Smooth muscle cell of the brain vasculature (primary cell): ENCODE results near the gene ROPN1B.
"Not testable (repeated sequence)": the region's sequence is repeated elsewhere in the genome, so short reads cannot be mapped to it uniquely, and the experiment has no call there.

Experiments used
- DNase-seq: peaks from one replicate; pipeline ENCODE4 v3.0.0-alpha.2; 2012; ENCODE audit warnings: low read depth, low spot score

The ROPN1B gene

GRCh38 chr3:125968701-125969592 lies at the start of gene ROPN1B:
Gene ROPN1B, plus strand, starts transcription at chr3:125969178. Its CDS starts 2,877 bp downstream, at chr3:125972055.
- not testable (repeated sequence) for DNase-seq

- not testable (repeated sequence) for DNase-seq
These were observed 48.8 kb upstream of the ROPN1B start for GRCh38 chr3:125920191-125920590.

- DNase-seq, result not testable (repeated sequence)
These were observed 48.2 kb upstream of the ROPN1B start for GRCh38 chr3:125920751-125921279.

- DNase-seq, result not testable (repeated sequence)
These were observed 47.3 kb upstream of the ROPN1B start for GRCh38 chr3:125921712-125922111.

- not testable (repeated sequence) for DNase-seq
These were observed 45.5 kb upstream of the ROPN1B start for GRCh38 chr3:125923324-125924115.

- not testable (repeated sequence) for DNase-seq
These were observed 44.7 kb upstream of the ROPN1B start for GRCh38 chr3:125924276-125924675.

GRCh38 chr3:125925727-125926126 lies 43.3 kb upstream of the ROPN1B start:
- DNase-seq, result not testable (repeated sequence)

GRCh38 chr3:125928771-125929545 lies 40.0 kb upstream of the ROPN1B start:
- not testable (repeated sequence) for DNase-seq

- DNase-seq, result not testable (repeated sequence)
These were observed 39.2 kb upstream of the ROPN1B start for GRCh38 chr3:125929765-125930164.

- DNase-seq, result not testable (repeated sequence)
These were observed 37.6 kb upstream of the ROPN1B start for GRCh38 chr3:125931355-125931880.

- not testable (repeated sequence) for DNase-seq
These were observed 35.4 kb upstream of the ROPN1B start for GRCh38 chr3:125933397-125934173.

GRCh38 chr3:125935252-125935874 lies 33.6 kb upstream of the ROPN1B start:
- DNase-seq, result not testable (repeated sequence)

GRCh38 chr3:125936210-125936815 lies 32.7 kb upstream of the ROPN1B start:
- DNase-seq, result not testable (repeated sequence)

GRCh38 chr3:125936891-125937290 lies 32.1 kb upstream of the ROPN1B start:
- DNase-seq, result not testable (repeated sequence)

- DNase-seq, result not testable (repeated sequence)
These were observed 21.2 kb upstream of the ROPN1B start for GRCh38 chr3:125947806-125948205.

- not testable (repeated sequence) for DNase-seq
These were observed 20.1 kb upstream of the ROPN1B start for GRCh38 chr3:125948901-125949300.

GRCh38 chr3:125951176-125951575 lies 17.8 kb upstream of the ROPN1B start:
- not testable (repeated sequence) for DNase-seq

GRCh38 chr3:125957020-125957419 lies 12.0 kb upstream of the ROPN1B start:
- not testable (repeated sequence) for DNase-seq
